GM19043 (cell line): ENCODE measurements around the gene ATAD2B.

Experiments used
- ATAC-seq: cut with Tn5 transposase; IDR thresholded peaks from one replicate; pipeline ENCODE4 v1.9.1; 2021; ENCODE audit warnings: low read depth; ENCODE audit not compliant: unreplicated experiment

The ATAD2B gene

GRCh38 chr2:23706613-23707078 is 220.3 kb downstream of the ATAD2B start:
- no peak for ATAC-seq

- ATAC-seq: no peak
These were observed 220.9 kb downstream of the ATAD2B start for GRCh38 chr2:23705771-23706612.

GRCh38 chr2:23703583-23704385 is 223.1 kb downstream of the ATAD2B start:
- ATAC-seq: no peak

GRCh38 chr2:23703037-23703582 is 223.8 kb downstream of the ATAD2B start:
- ATAC-seq: no peak

GRCh38 chr2:23700627-23701026 is 226.3 kb downstream of the ATAD2B start:
- ATAC-seq: no peak

- ATAC-seq: no peak
These were observed 227.4 kb downstream of the ATAD2B start for GRCh38 chr2:23699580-23699925.

GRCh38 chr2:23698721-23699579 is 228.0 kb downstream of the ATAD2B start:
- no peak for ATAC-seq
